HG03025 (cell line): Measurements from ENCODE around the gene LRRC56.

Experiments used
- ATAC-seq: cut with Tn5 transposase; IDR thresholded peaks from one replicate; pipeline ENCODE4 v1.9.1; 2021; ENCODE audit warnings: mild to moderate bottlenecking, moderate library complexity; ENCODE audit not compliant: unreplicated experiment, low FRiP score

LRRC56 gene

GRCh38 chr11:555780-556661 lies 18.7 kb downstream of the LRRC56 start:
- no peak for ATAC-seq

DNA sequence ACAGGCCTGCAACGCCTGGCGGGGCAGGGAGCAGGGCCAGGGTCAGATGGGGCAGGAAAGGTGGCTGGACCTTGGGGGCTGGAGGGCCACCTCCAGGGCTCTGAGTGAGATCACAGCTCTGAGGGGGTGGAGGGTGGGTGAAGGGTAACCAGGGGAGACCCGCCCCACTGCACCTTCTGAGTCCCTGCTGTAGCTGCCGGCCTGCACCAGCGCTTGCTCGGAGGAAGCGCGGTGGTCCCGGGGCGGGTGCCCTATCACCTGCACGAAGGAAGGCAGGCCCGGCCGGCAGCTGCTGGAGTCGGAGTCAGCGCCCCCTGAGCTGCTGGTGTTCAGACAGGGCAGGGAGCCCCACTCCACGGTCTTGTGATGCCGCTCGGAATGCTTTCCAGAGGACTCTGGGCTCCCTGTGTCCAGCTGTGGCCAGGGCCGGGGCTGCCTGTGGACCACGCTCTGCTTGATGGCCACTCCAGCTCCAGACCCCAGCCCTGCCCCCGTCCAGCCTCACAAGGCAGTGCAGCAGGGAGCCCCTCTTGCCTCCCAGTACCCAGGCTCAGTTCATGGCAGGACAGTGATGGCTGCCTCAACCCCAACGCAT lies 19.4 kb downstream of the LRRC56 start:
- ATAC-seq: no peak

- ATAC-seq: no peak
These were observed 20.2 kb downstream of the LRRC56 start for GRCh38 chr11:557328-558132.

- no peak for ATAC-seq
These were observed 21.2 kb downstream of the LRRC56 start for GRCh38 chr11:558503-558902.

DNA sequence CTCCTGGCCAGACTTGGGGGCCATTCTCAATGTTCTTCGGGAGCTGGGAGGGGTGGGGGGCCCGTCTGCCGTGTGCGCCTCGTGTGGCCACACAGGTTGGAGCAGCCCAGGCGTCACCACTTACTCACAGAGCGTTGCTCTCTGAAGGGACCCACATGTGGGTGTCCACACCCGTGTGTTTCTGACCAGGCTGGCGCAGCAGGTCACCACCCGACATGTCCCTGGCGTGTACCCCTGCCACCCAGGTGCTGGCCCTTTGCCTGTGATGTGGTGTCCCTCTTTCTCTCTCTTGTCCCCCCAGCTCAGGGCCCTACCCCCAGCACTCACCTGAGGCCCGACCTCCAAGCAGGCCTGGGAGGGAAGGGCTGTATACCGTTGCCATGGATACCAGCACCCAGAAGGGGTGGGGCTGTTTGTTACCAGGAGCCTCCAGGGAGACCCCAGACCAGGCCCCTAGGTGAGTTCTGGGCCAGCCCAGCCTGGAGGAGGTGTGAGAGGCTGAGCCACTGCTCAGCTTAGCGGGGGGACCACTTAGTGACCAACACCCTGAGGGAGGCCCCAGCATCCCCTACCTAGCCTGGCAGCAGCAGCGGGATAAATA lies 21.8 kb downstream of the LRRC56 start:
- no peak for ATAC-seq

GRCh38 chr11:559712-560304 lies 22.5 kb downstream of the LRRC56 start:
- no peak for ATAC-seq

DNA sequence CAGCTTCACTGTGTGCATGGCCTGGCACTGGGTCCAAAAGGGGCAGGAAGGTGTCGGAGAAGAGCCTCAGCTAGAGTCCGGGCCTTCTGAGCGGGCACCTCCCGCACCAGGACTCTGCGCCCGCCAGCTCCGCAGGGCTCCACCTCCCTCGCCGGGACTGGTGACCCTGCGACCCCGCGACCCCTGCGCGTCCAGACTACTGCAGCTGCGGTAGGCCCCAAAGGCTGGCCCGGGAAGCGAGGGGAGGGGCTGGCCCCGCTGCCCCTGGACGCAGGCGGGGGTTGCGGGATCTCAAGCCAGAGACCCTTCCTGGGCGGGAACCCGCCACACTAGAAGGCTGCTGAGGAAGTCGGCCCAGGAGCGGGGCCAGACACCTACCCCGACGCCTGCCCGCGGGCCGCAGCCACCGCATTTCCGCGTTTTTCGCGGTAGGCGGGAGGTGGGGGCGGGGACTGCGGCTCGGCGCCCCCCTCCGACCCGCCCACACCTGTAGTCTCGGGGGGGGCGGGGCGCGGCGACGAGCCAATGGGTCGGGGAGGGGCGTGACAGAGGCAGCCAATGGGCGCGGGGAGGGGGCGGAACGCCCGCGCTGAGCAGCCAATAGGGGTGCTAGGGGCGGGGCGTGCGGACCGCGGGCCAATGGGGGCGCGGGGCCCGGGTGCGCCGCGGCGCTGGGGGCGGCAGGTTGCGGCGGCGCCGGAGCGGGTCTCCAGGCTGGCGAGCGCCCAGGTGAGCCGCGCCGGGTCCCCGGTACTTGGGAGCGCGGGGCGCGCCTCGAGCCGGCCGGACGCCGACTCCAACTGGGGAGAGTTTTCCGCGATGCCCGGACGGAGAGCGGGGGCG lies 23.2 kb downstream of the LRRC56 start, which contains the start of the genes LMNTD2 and RASSF7:
TSS of gene LMNTD2 (minus strand) at position 434 of the 843 bp plus-strand sequence. CDS start at position 412, 22 bp downstream.
TSS of gene RASSF7 (plus strand) at position 666 of the 843 bp plus-strand sequence. CDS start 799 bp downstream, outside the sequence.
- peak; percentile 68 for ATAC-seq

- peak; percentile 27 for ATAC-seq
These were observed 24.0 kb downstream of the LRRC56 start for GRCh38 chr11:561148-562003.

- ATAC-seq: no peak
These were observed 24.8 kb downstream of the LRRC56 start for GRCh38 chr11:562046-562645.

GRCh38 chr11:563066-563811 lies 25.9 kb downstream of the LRRC56 start:
- no peak for ATAC-seq

DNA sequence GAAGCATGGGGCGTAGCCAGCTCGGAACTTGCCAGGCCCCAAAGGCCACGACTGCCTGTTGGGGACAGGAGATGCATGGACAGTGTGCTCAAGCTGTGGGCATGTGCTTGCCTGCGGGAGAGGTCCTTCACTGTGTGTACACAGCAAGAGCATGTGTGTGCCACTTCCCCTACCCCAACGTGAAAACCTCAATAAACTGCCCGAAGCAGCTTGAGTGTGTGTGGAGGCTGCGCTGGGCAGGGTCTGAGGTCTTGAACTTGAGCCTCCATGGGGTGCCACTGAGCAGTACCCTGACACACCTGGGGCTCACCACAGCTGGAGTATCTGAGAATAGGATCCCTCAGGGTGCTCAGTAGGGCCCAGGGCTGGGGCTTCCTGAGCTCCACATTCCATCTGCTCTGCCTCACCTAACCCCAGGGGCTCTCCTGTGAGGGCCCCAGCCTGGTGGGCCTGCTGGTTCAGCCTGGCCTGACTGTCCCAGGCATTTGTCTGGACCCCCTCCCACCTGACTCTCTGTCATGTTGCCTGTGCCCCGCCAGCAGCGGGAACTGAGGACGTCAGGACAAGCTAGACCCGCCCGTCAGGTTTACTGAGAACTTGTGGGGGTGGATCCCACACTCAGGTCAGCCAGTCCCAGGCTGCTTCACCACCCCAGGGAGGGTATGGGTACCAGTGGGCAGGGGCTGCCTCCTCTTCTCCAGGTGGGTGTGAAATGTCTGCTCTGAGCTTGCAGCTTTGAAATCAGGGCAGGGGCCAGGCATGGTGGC lies 26.7 kb downstream of the LRRC56 start:
- ATAC-seq: no peak

DNA sequence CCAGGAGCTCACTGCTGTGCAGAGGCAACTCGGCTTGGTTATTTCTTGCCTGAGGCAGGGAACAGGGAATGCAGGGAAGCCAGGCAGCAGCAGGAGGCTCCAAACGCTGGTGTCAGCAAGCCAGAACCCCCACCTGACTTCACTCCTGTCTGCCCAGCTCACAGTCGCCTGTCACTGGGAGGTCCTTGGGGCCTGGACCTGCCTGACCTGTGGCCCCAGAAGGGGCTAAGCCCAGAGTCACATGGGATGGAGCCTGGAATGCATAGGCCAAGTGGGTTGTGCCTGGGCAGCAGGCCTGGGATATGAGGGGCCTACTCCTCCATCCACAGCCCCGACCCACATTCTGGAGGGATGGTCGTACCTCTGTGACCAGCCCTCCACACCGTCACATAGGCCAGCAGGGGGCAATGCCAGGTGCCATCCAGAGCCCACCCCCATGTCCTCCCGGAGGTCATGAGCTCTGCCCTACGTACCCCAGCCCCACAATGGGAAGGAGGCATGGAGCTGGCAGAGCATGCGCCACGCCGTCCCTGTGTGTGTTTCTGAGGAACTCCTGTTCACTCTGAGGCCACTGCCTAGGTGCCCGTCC lies 28.7 kb downstream of the LRRC56 start:
- no peak for ATAC-seq

- ATAC-seq: no peak
These were observed 29.8 kb downstream of the LRRC56 start for GRCh38 chr11:567011-567628.

- no peak for ATAC-seq
These were observed 30.4 kb downstream of the LRRC56 start for GRCh38 chr11:567629-568292.
